Measurements from ENCODE around the gene MYBPHL. TPM values are rescaled to one million over a fixed set of nuclear protein-coding genes. Genes with fewer than 3 reads are reported as not detected.
"Not testable (repeated sequence)": the region's sequence is repeated elsewhere in the genome, so short reads cannot be mapped to it uniquely, and the experiment has no call there.

The MYBPHL gene
- total RNA-seq, 1 donor from 2014 or later = not detected

GRCh38 chr1:109293026-109293425, 13.8 kb downstream of the MYBPHL start:
- DNase-seq (ENCODE audit: low spot score in 2 of 2) = no peak
- no peak for TF ChIP-seq CTCF (IDR thresholded peaks at IDR 0.05)
- H3K4me1 ChIP-seq = no peaks in the 10 kb centered on the region
- no peak overlapping the region for H3K27ac ChIP-seq
- no peaks in the 10 kb centered on the region for H3K9me3 ChIP-seq
- H3K4me3 ChIP-seq = no peak overlapping the region
- no peaks in the 10 kb centered on the region for H3K27me3 ChIP-seq
- intact Hi-C loops (cut with DNase I) = no loop called here
- no peaks in the 10 kb centered on the region for H3K36me3 ChIP-seq

GRCh38 chr1:109292364-109292763, 14.4 kb downstream of the MYBPHL start:
- no peak for DNase-seq (ENCODE audit: low spot score in 2 of 2)
- Histone ChIP-seq H3K4me3 (no peak overlapping the region), H3K36me3 (no peaks in the 10 kb centered on the region), H3K4me1 (no peaks in the 10 kb centered on the region), H3K27me3 (no peaks in the 10 kb centered on the region), H3K9me3 (no peaks in the 10 kb centered on the region), H3K27ac (no peak overlapping the region)
- TF ChIP-seq CTCF (IDR thresholded peaks at IDR 0.05) = no peak
- intact Hi-C loops (cut with DNase I) = no loop called here

GRCh38 chr1:109290998-109291397, 15.8 kb downstream of the MYBPHL start:
- Histone ChIP-seq H3K27ac (no peak overlapping the region), H3K4me1 (no peaks in the 10 kb centered on the region), H3K27me3 (no peaks in the 10 kb centered on the region), H3K36me3 (no peaks in the 10 kb centered on the region), H3K4me3 (no peak overlapping the region), H3K9me3 (no peaks in the 10 kb centered on the region)
- DNase-seq (ENCODE audit: low spot score in 2 of 2) = no peak
- intact Hi-C loops (cut with DNase I) = no loop called here
- no peak for TF ChIP-seq CTCF (IDR thresholded peaks at IDR 0.05)

GRCh38 chr1:109290137-109290536, 16.7 kb downstream of the MYBPHL start:
- no peaks in the 10 kb centered on the region for H3K4me1 ChIP-seq
- DNase-seq (ENCODE audit: low spot score in 2 of 2) = no peak
- TF ChIP-seq CTCF (IDR thresholded peaks at IDR 0.05) = no peak
- no peak overlapping the region for H3K27ac ChIP-seq
- no peaks in the 10 kb centered on the region for H3K36me3 ChIP-seq
- H3K4me3 ChIP-seq = no peak overlapping the region
- intact Hi-C loops (cut with DNase I) = no loop called here
- no peaks in the 10 kb centered on the region for H3K9me3 ChIP-seq
- no peaks in the 10 kb centered on the region for H3K27me3 ChIP-seq

GRCh38 chr1:109286762-109287161, 20.0 kb downstream of the MYBPHL start:
- H3K4me3 ChIP-seq; H3K36me3 ChIP-seq; intact Hi-C loops (cut with DNase I); H3K9me3 ChIP-seq; H3K27me3 ChIP-seq; H3K27ac ChIP-seq; DNase-seq (ENCODE audit: low spot score in 2 of 2): not testable (repeated sequence)
- peaks cover 0 to 13% of the 10 kb centered on the region in 2 donors for H3K4me1 ChIP-seq

- intact Hi-C loops (cut with DNase I) = loop anchor here (1.0 to 5.0 kb wide), 4 partner anchors 58 to 198 kb away; partner anchors contain the start of genes ATXN7L2 and PSMA5
Measured at GRCh38 chr1:109283748-109284600, 22.8 kb downstream of the MYBPHL start.

More at GRCh38 chr1:109283748-109284600, 22.8 kb downstream of the MYBPHL start:
- H3K36me3 ChIP-seq = no peaks in the 10 kb centered on the region
- peak overlapping the region; percentile 66 to 84 for H3K4me3 ChIP-seq
- peaks cover 0 to 13% of the 10 kb centered on the region in 2 donors for H3K4me1 ChIP-seq
- peak in 1 of 2 donors; percentile 64 for DNase-seq (ENCODE audit: low spot score in 2 of 2)
- no peak for TF ChIP-seq CTCF (IDR thresholded peaks at IDR 0.05)
- peak overlapping the region; percentile 84 to 91 for H3K27ac ChIP-seq
- no peaks in the 10 kb centered on the region for H3K9me3 ChIP-seq
- H3K27me3 ChIP-seq = no peaks in the 10 kb centered on the region

Measured in ascending aorta (tissue), 2 donors.